Activated CD4-positive, alpha-beta T cell treated with anti-CD3 and anti-CD28 coated beads, Interleukin-2, Interleukin-4, amounts not matched to agents 100 ng/mL and 50 ng/mL, durations not matched to agents 16 hours and 8 hours (primary cell): Measurements from ENCODE around the gene PLSCR5.

Experiments used
- DNase-seq: peaks from one replicate; pipeline ENCODE4 v3.0.0-alpha.2; 2020; ENCODE audit warnings: low spot score

The PLSCR5 gene, protein sequence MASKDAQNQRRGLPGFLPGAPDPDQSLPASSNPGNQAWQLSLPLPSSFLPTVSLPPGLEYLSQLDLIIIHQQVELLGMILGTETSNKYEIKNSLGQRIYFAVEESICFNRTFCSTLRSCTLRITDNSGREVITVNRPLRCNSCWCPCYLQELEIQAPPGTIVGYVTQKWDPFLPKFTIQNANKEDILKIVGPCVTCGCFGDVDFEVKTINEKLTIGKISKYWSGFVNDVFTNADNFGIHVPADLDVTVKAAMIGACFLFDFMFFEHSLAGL

DNA sequence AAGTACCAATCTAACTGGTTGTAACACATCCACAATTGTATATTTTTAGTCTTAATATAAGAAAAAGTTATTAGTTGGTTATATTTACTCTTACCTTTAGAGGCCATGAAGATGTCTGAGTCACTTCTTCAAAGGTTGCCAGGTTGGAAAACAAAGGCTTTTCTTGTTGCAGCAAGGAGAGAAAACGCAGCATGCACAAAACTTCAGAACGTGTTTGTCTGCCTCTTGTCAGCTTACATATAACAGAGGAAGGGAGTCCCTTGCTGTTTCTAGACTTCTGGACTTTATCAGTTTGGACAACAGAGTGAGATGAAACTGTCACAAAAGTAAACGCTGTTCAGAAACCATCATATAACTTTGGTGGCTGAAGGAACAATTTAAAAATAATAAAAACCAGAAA lies at the start of gene PLSCR5:
TSS of gene PLSCR5 (minus strand) at position 241 of the 400 bp plus-strand sequence. CDS start at position 107, 134 bp downstream.
- no peak for DNase-seq

DNA sequence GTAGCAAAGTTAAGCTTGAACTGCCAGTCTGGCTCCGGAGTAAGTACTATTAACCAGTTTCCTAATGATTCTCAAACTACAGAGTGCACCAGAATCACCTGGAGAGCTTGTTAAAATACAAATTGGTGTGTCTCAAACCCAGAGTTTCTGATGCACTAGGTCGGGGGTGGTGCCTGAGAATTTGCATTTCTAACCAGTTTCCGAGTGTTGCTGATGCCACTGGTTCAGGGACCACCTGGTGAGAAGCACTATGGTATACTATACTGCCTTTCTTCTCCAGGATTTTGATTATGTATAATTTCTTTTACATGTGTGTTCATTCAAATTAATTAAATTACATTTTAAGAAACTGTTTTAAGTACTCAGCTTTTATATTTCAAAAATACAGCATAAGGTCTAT lies 48.8 kb upstream of the PLSCR5 start:
- DNase-seq, result no peak

DNA sequence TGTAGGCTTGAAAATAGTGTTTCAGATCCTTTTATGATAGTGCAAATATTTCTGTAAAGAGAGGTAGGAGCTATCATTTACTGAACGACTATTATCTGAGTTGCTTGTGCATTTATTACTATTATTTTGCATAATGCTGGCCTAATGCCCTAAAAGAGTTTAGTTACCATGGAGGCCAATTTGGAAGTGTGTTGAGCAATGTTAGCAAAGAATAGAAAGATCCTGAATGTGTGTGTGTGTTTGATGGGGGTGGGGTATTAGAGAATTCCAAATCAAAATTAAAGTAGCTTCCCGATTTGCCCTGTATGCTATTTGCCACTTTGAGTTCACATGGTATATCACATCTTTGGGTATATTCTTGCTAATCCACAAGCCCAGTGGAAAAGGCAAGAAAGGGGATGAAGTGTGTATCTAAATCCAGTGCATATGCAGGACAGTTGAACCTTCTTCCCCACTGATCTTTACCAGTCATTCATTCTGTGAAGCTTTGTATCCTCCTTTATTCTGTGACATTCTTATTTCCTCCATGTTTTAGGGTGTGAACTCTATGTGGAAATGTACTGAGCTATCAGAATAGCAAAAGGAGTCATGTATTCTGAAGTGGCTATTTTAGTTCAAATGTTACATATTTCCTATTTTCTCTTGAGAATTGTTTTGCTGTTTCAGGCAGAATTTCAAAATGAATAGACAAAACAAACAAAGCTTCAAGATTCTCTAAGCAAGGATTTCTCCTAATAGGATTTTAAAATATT lies 45.7 kb upstream of the PLSCR5 start:
- no peak for DNase-seq

DNA sequence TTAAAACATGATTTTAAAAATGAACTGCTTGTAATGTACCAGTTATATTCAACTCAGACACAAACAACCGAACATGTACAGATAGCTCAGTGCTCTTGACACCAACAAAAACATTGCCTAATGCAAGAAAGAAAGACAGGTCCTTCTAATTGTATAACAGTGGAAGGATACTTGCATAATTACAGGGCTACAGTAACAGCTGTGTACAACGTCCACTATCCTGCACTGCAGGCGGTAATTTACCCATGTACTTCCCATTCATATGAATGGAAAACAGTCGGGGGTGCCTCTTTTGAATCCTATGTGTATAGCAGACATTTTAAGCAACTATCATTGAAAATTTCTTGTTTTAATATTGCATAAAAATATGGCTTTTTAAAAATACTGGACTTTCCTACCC lies 41.1 kb upstream of the PLSCR5 start:
- no peak for DNase-seq

DNA sequence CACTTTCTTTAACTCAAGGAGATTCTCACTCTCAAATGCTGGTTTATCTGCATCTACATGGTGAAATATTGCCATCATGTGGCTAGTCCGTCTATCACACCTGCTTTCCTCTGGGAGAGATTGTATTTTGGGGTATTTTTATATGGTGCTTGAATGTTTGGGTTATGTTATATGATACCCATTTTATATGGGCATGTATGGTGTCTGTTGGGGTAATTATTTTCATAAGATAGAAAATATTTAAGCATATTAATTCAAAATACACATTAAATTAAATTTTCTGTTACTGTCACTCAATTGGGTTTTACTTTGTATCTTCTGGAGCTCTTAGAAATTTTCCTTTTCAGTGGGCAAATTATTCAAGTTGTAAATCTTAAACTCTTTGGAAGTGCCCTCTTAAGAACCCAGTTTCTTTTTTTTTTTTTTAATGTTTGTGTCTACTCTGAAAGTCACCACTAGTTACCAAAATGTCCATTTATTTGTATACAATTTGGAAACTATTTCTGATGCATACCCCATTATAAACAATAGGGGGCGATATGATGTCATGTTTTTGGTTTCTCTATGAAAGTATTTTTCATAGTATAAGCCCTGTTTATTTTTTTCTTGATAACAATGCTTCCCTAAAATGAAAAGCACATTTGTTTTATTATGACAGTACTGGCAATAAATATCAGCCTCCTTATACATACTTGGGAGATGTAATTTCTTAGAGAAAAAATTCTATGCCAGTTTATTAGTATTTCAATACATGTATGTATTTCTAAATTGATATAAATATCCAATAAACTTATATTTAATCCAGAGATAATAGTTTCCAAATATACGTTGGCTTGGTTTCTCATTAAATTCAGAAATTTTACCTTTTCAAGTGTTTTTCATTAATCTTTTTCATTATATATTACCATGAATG lies 36.1 kb upstream of the PLSCR5 start:
- DNase-seq, result peak; percentile 24

DNA sequence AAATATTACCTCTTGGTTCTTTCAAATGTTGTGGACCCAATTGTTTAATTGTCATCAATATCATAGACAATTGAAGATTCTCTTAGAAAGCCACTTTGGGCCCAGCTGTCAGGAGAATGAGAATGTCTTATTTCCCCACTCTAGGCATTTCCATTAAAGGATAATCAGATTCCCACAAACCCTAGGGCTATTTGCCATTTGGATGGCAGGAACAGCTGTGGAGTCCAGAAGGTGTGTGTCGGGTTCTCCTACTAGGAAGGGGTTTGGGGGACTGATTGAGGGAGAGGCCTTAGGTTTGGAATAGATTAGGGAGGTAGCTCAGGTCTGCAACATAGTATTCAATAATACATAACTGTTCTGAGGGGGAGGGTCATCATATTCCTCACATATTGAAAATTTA lies 35.2 kb upstream of the PLSCR5 start:
- no peak for DNase-seq

DNA sequence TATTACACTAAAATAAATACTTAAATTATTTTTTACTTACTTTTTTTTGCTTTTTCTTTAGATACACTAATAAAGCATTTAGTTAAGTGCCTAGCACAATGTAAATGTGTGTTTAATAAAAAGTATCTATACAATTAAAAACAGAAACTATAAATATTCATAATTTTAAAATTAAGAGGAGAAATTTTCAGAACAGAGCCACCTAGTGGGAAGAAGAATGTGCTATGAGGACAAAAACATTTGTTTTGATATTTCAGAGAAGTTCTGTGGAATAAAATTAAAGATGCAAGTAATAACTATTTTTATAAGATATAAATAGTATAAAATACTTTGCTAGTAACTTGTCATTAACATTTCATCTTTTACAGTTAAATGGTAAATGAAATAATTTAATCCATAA lies 33.6 kb upstream of the PLSCR5 start:
- no peak for DNase-seq

DNA sequence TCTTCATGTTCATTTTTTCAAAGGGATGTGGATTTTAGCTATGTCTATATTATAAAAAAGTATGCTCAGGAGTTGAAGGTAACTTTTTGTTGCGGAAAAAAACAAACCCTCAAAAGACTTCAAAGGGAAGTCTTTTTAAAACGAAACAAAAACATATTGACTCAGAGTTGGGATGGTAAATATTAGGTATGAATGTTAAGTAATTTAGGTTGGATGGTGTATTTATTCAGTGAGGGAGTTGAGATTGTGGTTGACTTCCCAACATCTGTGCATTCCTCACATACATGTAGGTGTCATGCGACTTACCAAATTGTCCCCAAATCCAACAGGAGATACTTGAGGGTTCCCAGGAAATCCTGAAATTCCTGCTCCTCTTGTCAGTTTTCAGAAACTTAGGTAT lies 32.7 kb upstream of the PLSCR5 start:
- DNase-seq, result no peak

DNA sequence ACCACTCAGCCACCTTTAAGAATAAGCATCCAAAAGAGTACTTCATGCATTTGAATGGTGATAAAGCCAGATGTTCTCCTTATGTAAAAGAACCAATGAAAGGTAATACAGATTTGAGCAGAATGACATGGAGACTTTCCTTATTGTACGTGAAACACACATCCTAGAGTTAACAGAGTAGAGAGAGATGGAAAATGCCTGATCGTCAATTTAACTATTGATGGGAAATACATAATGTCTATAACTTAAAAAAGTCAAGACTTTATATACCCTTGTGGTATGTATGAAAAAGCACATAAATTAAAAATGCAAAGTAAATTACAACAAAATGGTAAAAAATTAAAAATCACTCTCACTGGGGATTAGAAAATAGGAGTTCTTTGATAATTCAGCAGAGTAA lies 31.7 kb upstream of the PLSCR5 start:
- no peak for DNase-seq

DNA sequence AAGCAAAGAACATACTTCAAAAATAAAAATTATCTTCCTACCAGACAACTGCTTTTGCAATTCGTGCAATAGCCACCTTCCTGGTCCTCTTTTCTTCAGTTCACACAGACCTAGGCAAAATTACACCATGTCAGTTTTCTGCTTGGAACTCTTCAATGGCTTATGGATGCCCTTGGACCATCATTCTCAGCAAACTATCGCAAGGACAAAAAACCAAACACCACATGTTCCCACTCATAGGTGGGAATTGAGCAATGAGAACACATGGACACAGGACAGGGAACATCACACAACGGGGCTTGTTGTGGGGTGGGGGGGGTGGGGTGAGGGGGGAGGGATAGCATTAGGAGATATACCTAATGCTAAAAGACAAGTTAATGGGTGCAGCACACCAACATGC lies 29.2 kb upstream of the PLSCR5 start:
- no peak for DNase-seq

DNA sequence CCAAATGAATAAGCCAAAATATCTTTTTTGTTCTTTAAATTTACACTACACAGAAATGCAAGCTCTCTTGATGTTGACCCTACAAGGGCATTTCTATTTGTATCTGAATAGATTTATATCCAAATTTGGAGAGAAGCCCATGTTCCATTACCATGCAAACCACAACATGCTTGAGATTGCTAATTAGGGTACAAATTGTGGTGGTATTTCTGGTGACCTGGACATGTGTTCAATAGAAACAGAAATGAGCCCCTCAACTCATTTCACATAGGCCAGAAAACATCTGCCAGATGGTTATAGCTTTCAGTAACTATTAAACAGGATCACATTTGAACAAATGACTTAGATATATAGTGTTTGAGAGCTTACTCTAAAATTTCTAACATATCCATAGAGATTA lies 23.5 kb upstream of the PLSCR5 start:
- DNase-seq, result no peak

DNA sequence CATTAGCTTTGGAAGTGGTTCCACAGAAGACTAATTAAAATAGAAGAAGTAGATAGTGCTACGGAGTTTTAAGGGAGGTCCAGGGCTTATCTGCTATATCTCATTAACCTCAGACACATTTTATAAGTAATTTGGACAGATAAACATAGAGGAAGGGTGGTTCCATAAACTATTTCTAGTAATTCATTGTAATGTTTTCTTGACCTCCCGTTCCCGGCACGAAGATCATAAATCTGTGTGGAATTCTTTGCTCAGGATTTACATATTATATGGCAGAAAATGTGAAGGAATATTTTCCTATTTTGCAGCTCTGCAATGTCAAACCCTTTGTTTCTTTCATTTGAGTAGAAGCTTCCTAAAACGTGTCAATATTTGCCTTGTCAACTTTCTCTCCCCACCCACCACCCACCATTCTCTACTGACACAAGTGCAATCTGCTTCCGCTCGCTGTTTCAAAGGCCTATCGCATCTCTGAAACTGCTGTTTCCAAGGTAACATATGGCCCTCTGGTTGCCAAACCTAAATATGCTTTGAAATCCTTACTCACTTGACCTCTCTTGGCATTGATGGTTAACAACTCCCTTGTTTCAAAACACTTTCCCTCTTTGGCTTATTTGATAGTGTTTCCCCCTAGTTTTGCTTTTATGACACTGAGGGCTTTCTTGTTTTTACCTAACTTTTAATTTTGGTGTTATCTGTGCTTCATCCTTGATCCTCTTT lies 21.4 kb upstream of the PLSCR5 start:
- DNase-seq, result no peak

DNA sequence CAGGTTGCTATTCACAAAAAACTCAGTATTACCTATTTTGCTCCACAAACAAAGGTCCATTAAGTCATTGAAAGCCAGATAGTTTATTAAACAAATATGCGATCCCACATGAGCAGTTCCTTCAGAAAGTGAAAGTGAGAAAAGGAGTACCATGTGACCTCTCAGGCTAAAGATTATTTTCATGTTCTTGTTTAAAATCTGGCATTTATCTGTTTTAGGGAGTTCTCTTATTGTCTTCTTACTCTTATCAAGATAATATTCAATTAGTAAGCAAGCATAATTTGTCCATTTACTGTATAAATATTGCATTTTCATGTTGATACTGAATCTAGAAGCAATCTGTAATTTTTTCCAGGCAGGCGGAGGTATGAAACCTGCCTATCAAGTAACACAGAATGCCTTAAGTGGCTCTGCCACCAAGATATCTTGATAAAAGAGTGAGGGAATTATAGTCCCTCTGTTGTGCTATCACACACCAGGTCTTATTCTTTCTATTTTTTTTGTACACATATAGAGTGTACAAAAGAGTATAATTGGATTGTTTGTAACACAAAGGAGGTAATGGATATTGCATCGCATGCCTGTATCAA lies 20.1 kb upstream of the PLSCR5 start:
- no peak for DNase-seq

DNA sequence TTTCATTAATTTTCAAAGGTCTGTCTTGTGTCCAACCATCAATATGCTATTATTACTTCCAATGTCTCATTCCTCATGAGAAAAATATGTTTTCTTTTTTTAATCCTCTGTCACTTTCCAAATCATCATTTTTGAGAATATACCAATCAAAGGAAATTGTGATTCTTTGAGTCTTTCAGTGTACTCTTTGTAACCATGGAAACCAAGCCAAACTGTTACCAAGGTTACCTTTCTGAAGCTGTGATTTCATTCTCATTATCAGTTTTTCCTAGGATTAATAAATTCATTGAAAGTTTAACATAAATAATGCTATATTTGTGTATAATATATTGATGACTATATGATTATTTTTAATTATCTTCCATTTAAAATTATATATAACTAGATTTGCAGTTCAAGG lies 16.6 kb upstream of the PLSCR5 start:
- DNase-seq, result no peak

DNA sequence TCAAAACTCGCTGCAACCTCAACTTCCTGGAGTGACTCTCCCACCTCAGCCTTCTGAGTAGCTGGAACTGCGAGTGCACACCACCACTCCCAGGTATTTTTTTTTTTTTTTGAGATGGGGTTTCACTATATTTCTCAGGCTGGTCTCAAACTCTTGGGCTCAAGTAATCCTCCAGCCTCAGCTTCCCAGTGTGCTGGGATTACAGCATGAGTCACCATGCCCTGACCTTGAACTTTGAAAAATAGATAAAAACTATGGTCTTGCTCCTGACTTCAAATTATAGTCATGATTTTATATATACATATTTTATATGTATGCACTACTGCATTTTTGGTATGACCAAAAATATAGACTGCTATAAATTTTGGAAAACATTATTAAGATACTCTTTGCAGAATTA lies 6.9 kb upstream of the PLSCR5 start:
- DNase-seq, result no peak

DNA sequence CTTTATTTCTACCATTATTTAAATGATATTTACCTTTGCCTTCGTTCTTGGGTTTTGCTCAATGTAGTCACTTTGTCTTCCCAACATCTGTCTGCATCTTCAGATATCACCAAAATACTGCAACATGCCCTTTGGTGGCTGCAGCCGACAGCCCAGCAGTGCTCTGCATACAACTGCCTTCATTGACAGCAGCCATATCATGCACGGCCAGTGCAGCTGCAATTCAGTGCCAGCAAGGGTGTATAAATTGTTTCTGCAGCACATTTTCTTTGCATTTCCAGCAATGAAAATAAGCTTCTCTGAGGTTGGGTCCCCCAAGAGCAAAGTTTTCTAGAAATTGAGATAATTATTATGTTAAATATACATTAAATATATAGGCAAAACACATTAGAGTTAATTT lies 6.0 kb upstream of the PLSCR5 start:
- no peak for DNase-seq

DNA sequence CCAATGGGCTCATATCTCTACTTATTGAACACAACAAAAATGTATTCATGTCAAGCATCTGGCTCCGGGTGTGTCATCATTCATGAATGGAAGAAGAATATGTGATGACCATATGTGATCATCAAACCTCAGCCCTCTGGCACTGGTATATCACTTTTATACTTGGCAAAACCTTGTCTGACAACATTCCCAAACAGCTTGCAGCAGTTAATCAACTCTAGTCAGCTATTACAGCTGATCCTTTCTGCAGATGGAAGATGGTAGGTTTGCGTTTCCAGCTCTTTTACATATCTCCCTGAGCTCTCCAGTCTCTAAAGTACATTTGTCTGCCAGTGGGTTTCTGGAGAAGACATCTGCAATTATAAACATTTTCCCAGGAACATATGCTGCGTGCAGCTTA lies 6.6 kb downstream of the PLSCR5 start:
- DNase-seq, result no peak

DNA sequence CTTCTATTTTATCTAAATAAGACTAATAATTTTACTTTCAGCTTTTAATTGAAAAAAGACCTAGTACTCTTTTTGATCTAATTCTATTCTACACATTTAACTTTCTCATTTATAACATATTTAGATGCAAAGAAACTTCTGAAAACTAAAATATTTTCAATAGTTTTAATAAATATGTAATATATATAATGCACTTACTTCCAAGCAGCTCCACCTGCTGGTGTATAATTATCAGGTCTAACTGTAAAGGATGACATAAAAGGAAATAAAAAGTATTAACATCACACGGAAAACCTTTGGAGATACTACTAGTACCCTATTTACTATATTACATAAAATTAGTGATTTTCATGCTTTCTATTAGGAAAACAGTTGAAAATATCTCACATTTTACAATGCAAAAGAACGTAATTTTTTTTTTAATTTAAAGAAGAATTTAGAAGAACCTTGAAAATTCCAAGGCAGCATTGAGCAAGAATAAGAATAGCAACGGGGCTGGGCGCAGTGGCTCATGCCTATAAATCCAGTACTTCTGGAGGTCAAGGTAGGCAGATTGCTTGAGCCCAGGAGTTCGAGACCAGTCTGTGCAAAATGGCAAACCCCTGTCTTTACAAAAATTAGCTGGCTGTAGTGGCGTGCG lies 10.2 kb downstream of the PLSCR5 start:
- no peak for DNase-seq

DNA sequence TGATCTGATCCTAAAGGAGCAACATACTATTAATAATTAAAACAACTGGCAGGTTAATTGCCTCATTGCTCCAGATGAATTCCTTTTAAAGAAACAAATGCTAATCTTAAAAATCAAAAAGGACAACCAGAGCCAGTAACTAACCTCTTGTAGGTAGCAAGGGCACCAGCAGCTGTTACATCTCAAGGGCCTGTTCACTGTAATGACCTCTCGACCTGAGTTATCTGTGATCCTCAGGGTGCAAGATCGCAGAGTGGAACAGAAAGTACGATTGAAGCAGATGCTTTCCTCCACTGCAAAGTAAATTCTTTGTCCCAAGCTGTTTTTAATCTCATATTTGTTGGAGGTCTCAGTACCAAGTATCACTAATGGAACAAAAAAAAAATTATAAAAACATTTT lies 11.4 kb downstream of the PLSCR5 start:
- no peak for DNase-seq

DNA sequence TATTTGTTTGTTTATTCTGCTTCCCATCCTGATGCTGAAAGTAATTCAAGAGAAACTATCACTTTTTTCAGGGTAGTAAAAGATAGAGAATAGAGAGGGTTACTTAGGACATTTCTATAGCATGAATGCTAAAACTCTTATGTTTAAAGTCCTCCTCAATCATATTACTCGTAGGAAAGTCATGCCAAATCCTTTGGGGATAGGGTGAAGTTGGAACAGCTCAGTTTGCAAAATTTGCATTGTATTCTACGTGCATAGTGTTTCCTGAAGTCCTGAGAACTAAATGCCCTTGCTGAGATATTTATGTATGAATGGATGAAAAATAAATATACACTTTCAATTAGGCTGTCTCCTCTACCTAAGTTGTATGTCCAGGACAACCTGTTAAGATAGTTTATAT lies 14.6 kb downstream of the PLSCR5 start:
- DNase-seq, result no peak

DNA sequence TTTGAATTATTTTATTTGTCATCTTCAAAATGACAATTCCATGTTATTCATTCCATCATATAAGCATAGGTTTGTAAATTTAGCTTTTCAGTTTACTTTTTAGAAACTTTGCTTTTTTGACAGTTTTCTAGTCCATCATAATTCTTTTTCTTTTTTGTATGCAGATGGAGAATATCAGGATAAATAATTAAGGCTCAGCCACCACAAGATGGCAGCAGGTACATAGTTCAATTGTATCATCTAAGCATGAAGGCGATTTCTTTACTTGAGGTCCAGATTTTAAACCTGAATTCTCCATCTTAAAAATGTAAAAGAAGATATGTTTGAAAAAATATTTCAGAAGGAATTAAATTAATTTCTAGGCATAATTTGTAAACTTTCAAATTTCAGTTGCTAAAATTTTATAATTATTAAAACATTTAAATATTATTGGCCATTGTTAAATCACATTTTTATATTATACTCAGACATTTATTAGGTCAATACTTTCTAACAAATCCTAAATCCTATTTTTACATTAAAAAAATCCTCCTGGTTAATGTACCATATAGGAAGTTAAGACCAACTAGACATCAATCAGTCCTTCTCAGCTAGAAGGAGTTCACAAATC lies 15.1 kb downstream of the PLSCR5 start:
- DNase-seq, result peak; percentile 11
